A549 (cell line): Measurements from ENCODE around the gene NLRC5.

Experiments
- NR3C1 ChIP-seq: fragments of >200 bp; sonication (Bioruptor Twin); formaldehyde crosslinking; IDR thresholded peaks from 3 replicates; pipeline ENCODE4 v1.6.1; 2017
- RAD21 ChIP-seq, 2 experiments: fragments of >200 bp in 1 of 2; sonication (Bioruptor Twin) in 1 of 2; formaldehyde crosslinking in 1 of 2; IDR thresholded peaks in 1 of 2; conservative IDR thresholded peaks in 1 of 2; 2 replicates in 1 of 2; 3 replicates in 1 of 2; pipeline ENCODE4 v1.6.1; 2012 to 2018; ENCODE audit warnings: inconsistent platforms in 1 of 2
- RARB ChIP-seq: fragments of 250-450 bp; sonication (Bioruptor Pico); IDR thresholded peaks from 2 replicates; pipeline ENCODE4 v1.8.0; 2021; ENCODE audit warnings: mild to moderate bottlenecking, moderate library complexity
- TF ChIP-seq, protein P1 (sequence below): fragments of 250-450 bp; sonication (Bioruptor Pico); IDR thresholded peaks from 2 replicates; pipeline ENCODE4 v1.5.0; 2021; ENCODE audit warnings: mild to moderate bottlenecking, moderate library complexity, borderline replicate concordance
- TF ChIP-seq, protein P2 (sequence below): IDR thresholded peaks from 2 replicates; pipeline ENCODE4 v1.6.1; 2012
- TF ChIP-seq, protein P3 (sequence below): fragments of >200 bp; sonication (Bioruptor Twin); formaldehyde crosslinking; IDR thresholded peaks from 3 replicates; pipeline ENCODE4 v1.5.1; 2016

DNA sequence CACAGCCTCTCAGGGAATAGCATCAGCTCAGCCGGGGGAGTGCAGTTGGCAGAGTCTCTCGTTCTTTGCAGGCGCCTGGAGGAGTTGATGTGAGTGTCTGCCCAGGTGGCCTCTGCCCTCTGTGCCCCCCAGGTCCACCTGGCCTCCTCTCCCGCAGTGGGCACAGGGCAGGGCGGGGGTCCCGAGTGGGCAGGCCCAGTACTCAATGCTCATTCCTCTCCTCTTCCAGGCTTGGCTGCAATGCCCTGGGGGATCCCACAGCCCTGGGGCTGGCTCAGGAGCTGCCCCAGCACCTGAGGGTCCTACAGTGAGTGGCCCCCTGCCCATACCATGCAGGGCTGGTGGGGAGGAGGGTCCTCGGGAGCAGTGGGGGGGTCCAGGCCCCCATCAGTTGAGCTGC lies 88.4 kb downstream of the NLRC5 start:
- TF ChIP-seq, protein P1, sequence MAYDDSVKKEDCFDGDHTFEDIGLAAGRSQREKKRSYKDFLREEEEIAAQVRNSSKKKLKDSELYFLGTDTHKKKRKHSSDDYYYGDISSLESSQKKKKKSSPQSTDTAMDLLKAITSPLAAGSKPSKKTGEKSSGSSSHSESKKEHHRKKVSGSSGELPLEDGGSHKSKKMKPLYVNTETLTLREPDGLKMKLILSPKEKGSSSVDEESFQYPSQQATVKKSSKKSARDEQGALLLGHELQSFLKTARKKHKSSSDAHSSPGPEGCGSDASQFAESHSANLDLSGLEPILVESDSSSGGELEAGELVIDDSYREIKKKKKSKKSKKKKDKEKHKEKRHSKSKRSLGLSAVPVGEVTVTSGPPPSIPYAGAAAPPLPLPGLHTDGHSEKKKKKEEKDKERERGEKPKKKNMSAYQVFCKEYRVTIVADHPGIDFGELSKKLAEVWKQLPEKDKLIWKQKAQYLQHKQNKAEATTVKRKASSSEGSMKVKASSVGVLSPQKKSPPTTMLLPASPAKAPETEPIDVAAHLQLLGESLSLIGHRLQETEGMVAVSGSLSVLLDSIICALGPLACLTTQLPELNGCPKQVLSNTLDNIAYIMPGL (CRISPR knock-in tag), result no peak
- TF ChIP-seq, protein P2, sequence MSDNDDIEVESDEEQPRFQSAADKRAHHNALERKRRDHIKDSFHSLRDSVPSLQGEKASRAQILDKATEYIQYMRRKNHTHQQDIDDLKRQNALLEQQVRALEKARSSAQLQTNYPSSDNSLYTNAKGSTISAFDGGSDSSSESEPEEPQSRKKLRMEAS, result no peak
- TF ChIP-seq, protein P3, sequence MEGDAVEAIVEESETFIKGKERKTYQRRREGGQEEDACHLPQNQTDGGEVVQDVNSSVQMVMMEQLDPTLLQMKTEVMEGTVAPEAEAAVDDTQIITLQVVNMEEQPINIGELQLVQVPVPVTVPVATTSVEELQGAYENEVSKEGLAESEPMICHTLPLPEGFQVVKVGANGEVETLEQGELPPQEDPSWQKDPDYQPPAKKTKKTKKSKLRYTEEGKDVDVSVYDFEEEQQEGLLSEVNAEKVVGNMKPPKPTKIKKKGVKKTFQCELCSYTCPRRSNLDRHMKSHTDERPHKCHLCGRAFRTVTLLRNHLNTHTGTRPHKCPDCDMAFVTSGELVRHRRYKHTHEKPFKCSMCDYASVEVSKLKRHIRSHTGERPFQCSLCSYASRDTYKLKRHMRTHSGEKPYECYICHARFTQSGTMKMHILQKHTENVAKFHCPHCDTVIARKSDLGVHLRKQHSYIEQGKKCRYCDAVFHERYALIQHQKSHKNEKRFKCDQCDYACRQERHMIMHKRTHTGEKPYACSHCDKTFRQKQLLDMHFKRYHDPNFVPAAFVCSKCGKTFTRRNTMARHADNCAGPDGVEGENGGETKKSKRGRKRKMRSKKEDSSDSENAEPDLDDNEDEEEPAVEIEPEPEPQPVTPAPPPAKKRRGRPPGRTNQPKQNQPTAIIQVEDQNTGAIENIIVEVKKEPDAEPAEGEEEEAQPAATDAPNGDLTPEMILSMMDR, result no peak
- TF ChIP-seq RAD21 (conservative IDR thresholded peaks at IDR 0.05 in 1 of 2, IDR thresholded peaks at IDR 0.05 in 1 of 2) (no peak), NR3C1 (no peak), RARB (no peak)
